GM15510 (cell line): ENCODE data around the gene NINL.

Experiments used
- POLR2A ChIP-seq: IDR thresholded peaks from 3 replicates; pipeline ENCODE4 v1.6.1; 2011; ENCODE audit warnings: borderline replicate concordance; ENCODE audit not compliant: insufficient read length; ENCODE audit errors: extremely low read depth

NINL gene

GRCh38 chr20:25489221-25489871 lies 96.0 kb downstream of the NINL start:
- TF ChIP-seq POLR2A = no peak

GRCh38 chr20:25487975-25488374 lies 97.4 kb downstream of the NINL start:
- no peak for TF ChIP-seq POLR2A

- no peak for TF ChIP-seq POLR2A
Observed at GRCh38 chr20:25487306-25487705, 98.0 kb downstream of the NINL start.

- no peak for TF ChIP-seq POLR2A
Observed at GRCh38 chr20:25486377-25486776, 99.0 kb downstream of the NINL start.

- TF ChIP-seq POLR2A = no peak
Observed at GRCh38 chr20:25485872-25486271, 99.5 kb downstream of the NINL start.

DNA sequence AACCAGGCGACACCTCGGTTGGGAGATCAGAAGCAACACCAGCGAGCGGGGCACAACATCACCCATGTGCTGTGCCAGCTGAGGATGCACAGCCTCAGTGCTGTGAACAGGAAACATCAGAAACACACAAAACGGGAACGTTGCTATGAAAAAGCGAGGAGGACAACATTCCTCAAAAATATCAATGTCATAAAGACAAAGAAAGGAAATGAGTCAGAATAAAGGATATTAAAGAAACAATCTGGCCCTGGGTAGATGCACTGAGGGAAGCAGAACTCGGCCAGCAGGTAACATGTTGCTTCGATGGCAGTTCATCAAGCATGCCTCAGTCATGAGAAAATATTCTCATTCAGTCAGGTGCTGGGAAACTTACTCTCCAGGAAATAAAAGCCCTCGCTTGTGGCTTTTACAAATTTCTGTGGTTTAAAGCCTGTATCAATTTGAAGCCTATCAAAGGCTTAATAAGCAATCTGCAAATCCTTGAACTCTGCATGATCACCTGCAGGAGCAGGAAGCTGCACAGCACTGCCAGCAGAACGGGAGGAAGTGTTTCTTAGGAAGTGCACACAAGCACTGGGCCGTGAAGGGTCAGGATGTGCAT lies 100.3 kb downstream of the NINL start:
- no peak for TF ChIP-seq POLR2A

GRCh38 chr20:25484224-25484846 lies 101.0 kb downstream of the NINL start:
- TF ChIP-seq POLR2A = no peak

DNA sequence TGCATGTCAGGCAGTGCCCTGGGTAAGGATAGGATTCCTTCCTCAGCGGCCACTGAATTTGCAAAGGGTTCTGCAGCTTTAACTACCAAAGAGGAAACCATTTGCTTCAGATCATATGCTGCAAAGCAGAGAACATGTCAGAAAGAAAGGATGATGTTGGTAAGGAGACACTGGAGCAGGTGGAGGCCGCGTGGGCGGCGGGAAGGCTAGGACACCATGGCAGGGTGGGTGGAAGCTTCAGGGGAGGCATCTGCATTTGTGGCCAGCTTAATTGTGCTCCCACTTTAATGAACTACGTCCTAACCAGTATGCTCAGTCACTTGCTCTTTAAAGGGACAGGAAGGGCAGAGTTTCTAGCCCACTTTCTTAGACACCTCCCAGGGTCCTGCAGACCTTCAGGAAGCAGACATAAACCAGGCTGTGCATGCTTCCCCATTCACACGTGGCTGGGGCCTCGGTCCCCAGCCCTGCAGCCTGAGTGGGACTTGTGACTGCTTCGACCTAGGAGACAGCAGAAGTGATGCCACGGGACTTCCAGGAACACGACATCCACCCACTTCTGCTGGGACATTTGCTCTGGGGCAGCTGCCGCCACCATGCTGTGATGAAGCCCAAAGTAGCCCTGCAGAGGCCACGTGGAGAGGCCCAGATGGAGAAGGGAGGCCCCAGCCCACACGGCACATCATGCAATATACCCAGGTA lies 101.7 kb downstream of the NINL start:
- no peak for TF ChIP-seq POLR2A

GRCh38 chr20:25481918-25482253 lies 103.4 kb downstream of the NINL start:
- no peak for TF ChIP-seq POLR2A

DNA sequence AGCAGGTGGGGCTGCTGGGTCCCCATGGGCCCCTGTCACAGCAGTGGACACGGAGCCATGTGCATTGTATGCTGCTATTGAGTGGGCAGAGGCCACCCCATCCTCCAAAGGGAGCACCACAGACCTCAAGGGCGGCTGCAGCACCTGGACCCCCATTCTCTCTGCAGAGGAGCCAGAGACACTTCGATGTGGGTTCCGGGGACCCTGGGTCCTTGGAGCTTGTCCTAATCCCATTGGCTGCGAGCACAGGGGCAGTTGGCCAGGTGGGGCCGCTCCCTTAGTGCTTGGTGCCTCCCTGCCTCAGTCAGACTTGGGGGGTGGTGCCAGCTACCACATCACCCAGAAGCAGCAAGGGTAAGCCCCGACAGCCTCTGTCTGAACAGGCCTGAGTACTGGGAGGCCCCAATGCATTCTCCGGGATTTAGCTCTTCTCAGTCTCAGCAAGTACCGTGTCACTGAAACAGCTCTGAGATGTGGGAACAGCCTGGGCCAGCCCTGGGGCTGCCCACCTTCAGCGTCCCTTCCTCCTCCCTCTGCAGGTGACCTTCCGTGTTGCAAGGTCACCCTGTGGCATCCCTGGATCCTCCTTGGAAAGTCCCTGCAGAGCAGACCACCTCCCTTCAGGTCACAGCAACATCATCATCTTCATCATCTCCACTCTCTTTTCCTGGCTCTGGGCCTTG lies 104.0 kb downstream of the NINL start:
- TF ChIP-seq POLR2A = no peak

GRCh38 chr20:25480797-25481196 lies 104.5 kb downstream of the NINL start:
- TF ChIP-seq POLR2A = no peak

- TF ChIP-seq POLR2A = no peak
Observed at GRCh38 chr20:25480156-25480555, 105.2 kb downstream of the NINL start.

GRCh38 chr20:25479638-25480037 lies 105.7 kb downstream of the NINL start:
- no peak for TF ChIP-seq POLR2A

- TF ChIP-seq POLR2A = no peak
Observed at GRCh38 chr20:25478889-25479568, 106.3 kb downstream of the NINL start.
